ENCODE data around the gene GDF10. TPM values are rescaled to one million over a fixed set of nuclear protein-coding genes. Genes with fewer than 3 reads are reported as not detected.

Gene GDF10
- total RNA-seq, 2 experiments from 2014 or later: not detected

DNA sequence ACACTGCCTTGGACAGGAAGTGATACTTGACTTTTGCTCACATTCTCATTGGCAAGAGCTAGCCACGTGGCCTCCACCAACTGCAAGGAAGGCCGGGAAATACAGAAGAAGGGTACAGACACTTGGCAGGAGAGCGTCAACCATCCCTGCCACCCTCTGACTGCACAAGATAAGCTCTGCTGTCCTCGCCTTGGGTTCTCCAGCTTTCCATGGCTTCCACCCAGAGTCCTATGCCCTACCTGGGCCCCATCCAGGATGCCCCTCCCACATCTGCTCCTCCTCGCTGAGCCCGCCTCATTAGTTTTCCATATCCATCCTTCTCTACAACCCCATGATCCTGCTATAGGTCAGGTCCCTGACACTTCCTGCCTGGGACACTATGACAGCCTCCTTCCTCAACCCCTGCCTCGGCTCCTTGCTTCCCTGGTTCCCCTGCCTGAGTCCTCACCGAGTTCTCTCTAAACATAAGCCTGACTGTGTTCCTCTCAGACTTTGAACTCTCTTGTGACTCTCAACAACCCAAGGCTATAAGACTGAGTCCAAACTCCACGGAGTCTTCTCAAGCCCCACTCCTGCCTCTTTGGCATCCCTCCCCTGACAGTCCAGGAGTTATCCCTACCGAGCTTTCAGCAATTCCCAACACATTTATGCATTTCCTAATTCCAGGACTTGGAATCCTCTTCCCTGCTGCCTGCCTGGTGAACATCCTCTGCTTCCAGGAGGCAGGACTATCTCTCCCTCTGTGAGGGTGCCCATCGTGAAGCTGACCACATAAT is 23.2 kb upstream of the GDF10 start:
- H3K4me3 Mint-ChIP-seq: peak overlapping the region; percentile 48
- H3K36me3 Mint-ChIP-seq (ENCODE audit: low read depth): peaks cover 6% of the 10 kb centered on the region
- no peak for DNase-seq
- ChIA-PET CTCF (interaction anchor here (0.6 to 4.8 kb wide), 10 partner anchors 12 to 252 kb away, joined by 3 to 21 read pairs (median 5); no protein-coding TSS in a partner anchor), POLR2A (interaction anchor here (0.9 to 1.2 kb wide), 4 partner anchors 9 to 22 kb away, joined by 3 to 4 read pairs (median 3); no protein-coding TSS in a partner anchor)
- H3K27me3 Mint-ChIP-seq (ENCODE audit: low read depth): no peaks in the 10 kb centered on the region
- H3K4me1 Mint-ChIP-seq (ENCODE audit: low read depth): peaks cover 50% of the 10 kb centered on the region
- no peaks in the 10 kb centered on the region for H3K9me3 Mint-ChIP-seq (ENCODE audit: insufficient read depth)
- ATAC-seq: no peak
- peak overlapping the region; percentile 90 for H3K27ac Mint-ChIP-seq

DNA sequence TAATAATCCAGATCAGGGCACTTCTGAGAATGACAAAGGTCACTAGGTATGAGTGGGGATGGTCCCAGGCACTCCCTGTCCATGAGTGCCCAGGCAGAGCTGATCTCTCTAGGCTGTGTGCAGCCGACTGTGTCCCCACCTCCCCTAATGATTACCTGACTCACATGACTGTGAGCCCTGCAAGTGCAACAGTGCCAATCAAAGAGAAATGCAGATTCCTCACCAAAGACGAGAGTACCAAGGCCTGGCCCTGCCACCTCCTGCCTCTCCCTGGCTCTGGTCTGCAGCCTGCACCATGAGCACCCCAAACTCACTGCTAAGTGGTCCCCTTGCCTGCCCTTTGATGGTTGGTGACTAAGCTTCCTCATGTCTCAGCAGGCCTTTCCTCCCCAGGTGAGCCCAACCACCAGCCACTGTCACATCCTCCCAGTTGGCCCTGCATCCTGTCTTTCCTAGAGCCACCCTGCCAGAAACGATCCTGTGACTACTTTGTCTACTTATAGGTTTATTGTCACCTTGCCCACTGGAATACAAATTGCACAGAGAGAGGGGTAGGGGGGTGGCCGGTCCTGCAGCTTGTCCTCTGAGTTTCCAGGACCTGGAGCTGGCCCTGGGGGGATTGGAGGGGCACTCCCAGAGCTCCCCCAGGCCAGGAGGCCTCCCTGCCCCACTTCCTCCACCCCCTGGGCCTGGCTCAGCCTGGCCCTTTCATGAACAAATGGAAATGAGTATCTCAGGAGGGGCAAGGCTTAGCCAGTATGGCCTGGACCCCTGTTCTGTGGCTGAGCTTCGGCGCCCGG is 22.4 kb upstream of the GDF10 start:
- no peaks in the 10 kb centered on the region for H3K27me3 Mint-ChIP-seq (ENCODE audit: low read depth)
- peaks cover 4% of the 10 kb centered on the region for H3K36me3 Mint-ChIP-seq (ENCODE audit: low read depth)
- peak overlapping the region; percentile 48 for H3K4me3 Mint-ChIP-seq
- POLR2A ChIA-PET: interaction anchor here (0.9 to 1.2 kb wide), 4 partner anchors 9 to 23 kb away, joined by 3 read pairs; no protein-coding TSS in a partner anchor
- peak; percentile 97 for ATAC-seq
- CTCF ChIA-PET: interaction anchor here (0.7 to 4.8 kb wide), 8 partner anchors 12 to 253 kb away, joined by 3 to 21 read pairs (median 6); no protein-coding TSS in a partner anchor
- H3K4me1 Mint-ChIP-seq (ENCODE audit: low read depth): peaks cover 50% of the 10 kb centered on the region
- DNase-seq: peak; percentile 82
- H3K27ac Mint-ChIP-seq: peak overlapping the region; percentile 90
- H3K9me3 Mint-ChIP-seq (ENCODE audit: insufficient read depth): no peaks in the 10 kb centered on the region

DNA sequence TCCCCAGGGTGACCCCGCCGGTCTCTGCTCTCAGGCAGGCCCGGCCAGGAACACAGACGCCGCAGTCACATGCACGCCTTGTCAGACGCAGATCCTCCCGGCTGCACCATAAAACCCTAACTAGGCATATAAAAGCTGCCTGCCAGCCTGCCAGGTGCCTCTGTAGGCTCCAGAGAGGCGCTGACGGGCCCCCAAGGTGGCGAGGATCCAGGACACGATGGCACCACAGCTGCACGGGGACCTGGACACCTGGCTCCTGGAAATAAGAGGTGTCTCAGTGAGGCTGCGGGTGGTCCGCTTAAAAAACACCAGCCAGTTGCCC is 21.9 kb upstream of the GDF10 start:
- H3K9me3 Mint-ChIP-seq (ENCODE audit: insufficient read depth): no peaks in the 10 kb centered on the region
- peak; percentile 9 for ATAC-seq
- no peak overlapping the region for H3K4me3 Mint-ChIP-seq
- H3K36me3 Mint-ChIP-seq (ENCODE audit: low read depth): peaks cover 3% of the 10 kb centered on the region
- H3K4me1 Mint-ChIP-seq (ENCODE audit: low read depth): peaks cover 50% of the 10 kb centered on the region
- DNase-seq: no peak
- POLR2A ChIA-PET: interaction anchor here (0.9 to 1.3 kb wide), 4 partner anchors 13 to 227 kb away, joined by 3 read pairs; no protein-coding TSS in a partner anchor
- CTCF ChIA-PET: interaction anchor here (1.1 to 4.8 kb wide), 6 partner anchors 18 to 230 kb away, joined by 3 to 21 read pairs (median 6); no protein-coding TSS in a partner anchor
- H3K27ac Mint-ChIP-seq: peak overlapping the region; percentile 90
- H3K27me3 Mint-ChIP-seq (ENCODE audit: low read depth): no peaks in the 10 kb centered on the region

DNA sequence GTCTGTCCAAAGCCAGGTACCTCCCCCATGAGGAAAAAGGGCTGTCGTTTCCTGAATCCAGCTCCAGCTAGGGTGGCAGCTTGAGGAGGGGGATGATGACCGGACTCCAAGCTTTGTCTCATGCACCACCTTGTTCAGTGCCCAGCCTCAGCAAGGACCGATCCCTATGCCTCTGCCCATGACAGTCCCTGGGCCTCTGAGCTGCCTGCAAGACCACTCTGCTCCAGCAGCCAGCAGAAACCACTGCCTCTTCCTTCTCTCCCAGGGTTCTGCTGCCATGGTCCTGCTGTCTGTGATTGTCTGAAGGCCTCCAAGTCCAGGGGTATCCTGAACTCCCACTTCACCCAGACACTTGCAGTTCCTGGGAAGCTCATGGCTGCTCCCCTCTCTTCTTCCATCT is 21.3 kb upstream of the GDF10 start:
- Mint-ChIP-seq H3K9me3 (ENCODE audit: insufficient read depth) (no peaks in the 10 kb centered on the region), H3K4me1 (ENCODE audit: low read depth) (peaks cover 50% of the 10 kb centered on the region), H3K4me3 (no peak overlapping the region), H3K27ac (peak overlapping the region; percentile 79), H3K27me3 (ENCODE audit: low read depth) (no peaks in the 10 kb centered on the region), H3K36me3 (ENCODE audit: low read depth) (no peaks in the 10 kb centered on the region)
- ChIA-PET POLR2A (interaction anchor here (0.9 to 1.3 kb wide), 2 partner anchors 12 to 227 kb away, joined by 3 read pairs; no protein-coding TSS in a partner anchor), CTCF (interaction anchor here (1.9 to 2.0 kb wide), 2 partner anchors 19 to 33 kb away, joined by 7 to 8 read pairs; no protein-coding TSS in a partner anchor)
- no peak for DNase-seq
- ATAC-seq: no peak

GRCh38 chr10:47279276-47279675 is 20.7 kb upstream of the GDF10 start:
- Mint-ChIP-seq H3K36me3 (ENCODE audit: low read depth) (no peaks in the 10 kb centered on the region), H3K4me3 (no peak overlapping the region), H3K9me3 (ENCODE audit: insufficient read depth) (no peaks in the 10 kb centered on the region), H3K27me3 (ENCODE audit: low read depth) (no peaks in the 10 kb centered on the region), H3K4me1 (ENCODE audit: low read depth) (peaks cover 50% of the 10 kb centered on the region), H3K27ac (peak overlapping the region; percentile 79)
- DNase-seq (no peak), ATAC-seq (no peak)
- ChIA-PET POLR2A (interaction anchor here (1.3 kb wide), 1 partner anchor 228 kb away, joined by 3 read pairs; no protein-coding TSS in a partner anchor), CTCF (interaction anchor here (2.0 kb wide), 1 partner anchor 32 kb away, joined by 8 read pairs; no protein-coding TSS in a partner anchor)

DNA sequence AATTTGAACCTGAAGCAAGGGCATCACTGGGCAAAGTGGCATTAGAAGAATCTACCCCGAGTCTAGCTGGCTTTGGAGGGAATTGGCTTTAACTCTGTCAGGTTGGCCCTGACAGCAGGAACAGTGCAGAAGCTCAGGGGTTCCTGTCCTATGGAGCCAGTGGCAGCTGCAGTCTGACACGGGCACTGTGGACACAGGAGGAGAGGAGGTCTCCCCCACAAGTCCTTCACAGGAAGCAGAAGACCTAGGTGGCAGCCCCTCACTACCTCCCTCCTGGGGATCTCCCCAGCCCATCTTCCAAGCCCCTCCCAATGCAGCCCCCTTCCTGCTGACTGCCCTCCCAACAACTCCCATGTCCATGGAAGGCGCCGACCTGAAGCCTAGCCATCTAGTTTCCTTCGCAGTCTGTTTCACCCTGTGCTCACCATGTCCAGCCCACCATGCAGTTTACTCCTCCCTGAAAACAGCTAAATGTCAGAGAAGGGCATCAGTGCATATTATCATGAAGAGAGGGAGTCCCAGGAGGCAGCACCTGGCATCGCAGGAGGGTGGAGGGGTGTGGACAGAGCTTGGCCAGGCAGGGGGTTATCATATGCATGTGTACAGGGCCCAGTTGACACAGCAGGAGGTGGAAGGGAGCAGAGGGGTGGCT is 17.9 kb upstream of the GDF10 start:
- peaks cover 48% of the 10 kb centered on the region for H3K4me1 Mint-ChIP-seq (ENCODE audit: low read depth)
- ATAC-seq (no peak), DNase-seq (no peak)
- H3K9me3 Mint-ChIP-seq (ENCODE audit: insufficient read depth): no peaks in the 10 kb centered on the region
- POLR2A ChIA-PET: interaction anchor here (0.6 kb wide), 1 partner anchor 8 kb away, joined by 3 read pairs; no protein-coding TSS in a partner anchor
- CTCF ChIA-PET: interaction anchor here (2.0 kb wide), 1 partner anchor 30 kb away, joined by 7 read pairs; no protein-coding TSS in a partner anchor
- H3K36me3 Mint-ChIP-seq (ENCODE audit: low read depth): peaks cover 3% of the 10 kb centered on the region
- no peak overlapping the region for H3K4me3 Mint-ChIP-seq
- H3K27me3 Mint-ChIP-seq (ENCODE audit: low read depth): no peaks in the 10 kb centered on the region
- H3K27ac Mint-ChIP-seq: peak overlapping the region; percentile 26

- Mint-ChIP-seq H3K4me1 (ENCODE audit: low read depth) (peaks cover 47% of the 10 kb centered on the region), H3K36me3 (ENCODE audit: low read depth) (peaks cover 3% of the 10 kb centered on the region), H3K27ac (peak overlapping the region; percentile 26), H3K27me3 (ENCODE audit: low read depth) (no peaks in the 10 kb centered on the region), H3K4me3 (no peak overlapping the region), H3K9me3 (ENCODE audit: insufficient read depth) (no peaks in the 10 kb centered on the region)
- ChIA-PET CTCF (interaction anchor here (2.0 kb wide), 1 partner anchor 29 kb away, joined by 7 read pairs; no protein-coding TSS in a partner anchor), POLR2A (interaction anchor here (0.6 kb wide), 1 partner anchor 8 kb away, joined by 3 read pairs; no protein-coding TSS in a partner anchor)
- ATAC-seq (no peak), DNase-seq (no peak)
Observed at GRCh38 chr10:47282657-47283018, 17.4 kb upstream of the GDF10 start.

GRCh38 chr10:47283101-47283630 is 16.8 kb upstream of the GDF10 start:
- CTCF ChIA-PET: interaction anchor here (2.0 kb wide), 1 partner anchor 29 kb away, joined by 7 read pairs; no protein-coding TSS in a partner anchor
- Mint-ChIP-seq H3K4me3 (no peak overlapping the region), H3K9me3 (ENCODE audit: insufficient read depth) (no peaks in the 10 kb centered on the region), H3K27ac (no peak overlapping the region), H3K36me3 (ENCODE audit: low read depth) (peaks cover 3% of the 10 kb centered on the region), H3K27me3 (ENCODE audit: low read depth) (no peaks in the 10 kb centered on the region), H3K4me1 (ENCODE audit: low read depth) (peaks cover 42% of the 10 kb centered on the region)
- POLR2A ChIA-PET: interaction anchor here (0.6 to 1.0 kb wide), 2 partner anchors 9 to 23 kb away, joined by 3 read pairs; no protein-coding TSS in a partner anchor
- no peak for DNase-seq
- ATAC-seq: no peak

- no peaks in the 10 kb centered on the region for H3K9me3 Mint-ChIP-seq (ENCODE audit: insufficient read depth)
- H3K36me3 Mint-ChIP-seq (ENCODE audit: low read depth): peaks cover 3% of the 10 kb centered on the region
- no peak for ATAC-seq
- DNase-seq: no peak
- ChIA-PET CTCF (interaction anchor here (2.0 kb wide), 1 partner anchor 28 kb away, joined by 7 read pairs; no protein-coding TSS in a partner anchor), POLR2A (interaction anchor here (1.0 kb wide), 1 partner anchor 23 kb away, joined by 3 read pairs; no protein-coding TSS in a partner anchor)
- peak overlapping the region; percentile 9 for H3K27ac Mint-ChIP-seq
- H3K4me1 Mint-ChIP-seq (ENCODE audit: low read depth): peaks cover 35% of the 10 kb centered on the region
- H3K27me3 Mint-ChIP-seq (ENCODE audit: low read depth): no peaks in the 10 kb centered on the region
- H3K4me3 Mint-ChIP-seq: no peak overlapping the region
Observed at GRCh38 chr10:47283848-47284247, 16.1 kb upstream of the GDF10 start.

GRCh38 chr10:47285381-47286115 is 14.4 kb upstream of the GDF10 start:
- H3K27me3 Mint-ChIP-seq (ENCODE audit: low read depth): no peaks in the 10 kb centered on the region
- peaks cover 31% of the 10 kb centered on the region for H3K4me1 Mint-ChIP-seq (ENCODE audit: low read depth)
- no peak overlapping the region for H3K4me3 Mint-ChIP-seq
- POLR2A ChIA-PET: interaction anchor here (0.8 kb wide), 1 partner anchor 8 kb away, joined by 3 read pairs; no protein-coding TSS in a partner anchor
- ATAC-seq (no peak), DNase-seq (no peak)
- H3K36me3 Mint-ChIP-seq (ENCODE audit: low read depth): peaks cover 3% of the 10 kb centered on the region
- CTCF ChIA-PET: interaction anchor here (1.4 to 2.0 kb wide), 3 partner anchors 12 to 134 kb away, joined by 3 to 8 read pairs (median 4); no protein-coding TSS in a partner anchor
- H3K27ac Mint-ChIP-seq: peak overlapping the region; percentile 23
- H3K9me3 Mint-ChIP-seq (ENCODE audit: insufficient read depth): no peaks in the 10 kb centered on the region

Data from activated CD8-positive, alpha-beta T cell treated with anti-CD3 and anti-CD28 coated beads, Interleukin-2, amount 10 ng/mL, durations not matched to agents 7 days and 5 days (primary cell).